ENCODE results near the gene RITA1.

The RITA1 gene

GRCh38 chr12:113189361-113189760 lies 3.8 kb downstream of the RITA1 start:
- Histone ChIP-seq H4K20me1 (ENCODE audit: insufficient read depth, low read length) (no peaks in the 10 kb centered on the region), H3K27ac (ENCODE audit: low read length) (no peak overlapping the region), H3K36me3 (replicated peaks; ENCODE audit: low read depth, low read length) (peaks cover 37% of the 10 kb centered on the region), H3K9me3 (ENCODE audit: insufficient read depth, low read length) (no peaks in the 10 kb centered on the region), H3K4me1 (ENCODE audit: low read length) (peaks cover 14% of the 10 kb centered on the region), H3K79me2 (ENCODE audit: low read length) (peaks cover 31% of the 10 kb centered on the region), H3K9ac (ENCODE audit: low read length) (no peak overlapping the region), H3K4me3 (ENCODE audit: low read length) (no peak overlapping the region), H3K27me3 (ENCODE audit: low read depth, low read length) (no peaks in the 10 kb centered on the region), H2AFZ (ENCODE audit: low read depth, low read length) (no peak overlapping the region), H3K4me2 (ENCODE audit: low read length) (no peak overlapping the region)
- TF ChIP-seq CTCF (IDR thresholded peaks at IDR 0.05; ENCODE audit: low read depth, low read length) (no peak), EZH2phosphoT487 (IDR thresholded peaks at IDR 0.05; ENCODE audit: low read depth) (no peak)

GRCh38 chr12:113190761-113191160 lies 5.2 kb downstream of the RITA1 start:
- Histone ChIP-seq H3K79me2 (ENCODE audit: low read length) (peaks cover 17% of the 10 kb centered on the region), H3K4me3 (ENCODE audit: low read length) (no peak overlapping the region), H3K9ac (ENCODE audit: low read length) (no peak overlapping the region)

GRCh38 chr12:113191227-113191626 lies 5.7 kb downstream of the RITA1 start:
- TF ChIP-seq CTCF (IDR thresholded peaks at IDR 0.05; ENCODE audit: low read depth, low read length), result no peak
- TF ChIP-seq EZH2phosphoT487 (IDR thresholded peaks at IDR 0.05; ENCODE audit: low read depth), result no peak
- Histone ChIP-seq H3K79me2 (ENCODE audit: low read length) (peaks cover 12% of the 10 kb centered on the region), H3K4me1 (ENCODE audit: low read length) (peaks cover 13% of the 10 kb centered on the region), H3K27me3 (ENCODE audit: low read depth, low read length) (no peaks in the 10 kb centered on the region), H3K27ac (ENCODE audit: low read length) (no peak overlapping the region), H4K20me1 (ENCODE audit: insufficient read depth, low read length) (no peaks in the 10 kb centered on the region), H3K9me3 (ENCODE audit: insufficient read depth, low read length) (no peaks in the 10 kb centered on the region), H3K9ac (ENCODE audit: low read length) (no peak overlapping the region), H3K4me3 (ENCODE audit: low read length) (no peak overlapping the region), H2AFZ (ENCODE audit: low read depth, low read length) (no peak overlapping the region), H3K36me3 (replicated peaks; ENCODE audit: low read depth, low read length) (peaks cover 37% of the 10 kb centered on the region), H3K4me2 (ENCODE audit: low read length) (no peak overlapping the region)

More at GRCh38 chr12:113190761-113191160, 5.2 kb downstream of the RITA1 start:
- H3K4me2 ChIP-seq (ENCODE audit: low read length), result no peak overlapping the region
- H3K9me3 ChIP-seq (ENCODE audit: insufficient read depth, low read length), result no peaks in the 10 kb centered on the region
- no peaks in the 10 kb centered on the region for H3K27me3 ChIP-seq (ENCODE audit: low read depth, low read length)
- H3K27ac ChIP-seq (ENCODE audit: low read length), result no peak overlapping the region
- peaks cover 37% of the 10 kb centered on the region for H3K36me3 ChIP-seq (replicated peaks; ENCODE audit: low read depth, low read length)
- TF ChIP-seq CTCF (IDR thresholded peaks at IDR 0.05; ENCODE audit: low read depth, low read length), result no peak
- TF ChIP-seq EZH2phosphoT487 (IDR thresholded peaks at IDR 0.05; ENCODE audit: low read depth), result no peak
- H3K4me1 ChIP-seq (ENCODE audit: low read length), result peaks cover 14% of the 10 kb centered on the region
- no peaks in the 10 kb centered on the region for H4K20me1 ChIP-seq (ENCODE audit: insufficient read depth, low read length)
- H2AFZ ChIP-seq (ENCODE audit: low read depth, low read length), result no peak overlapping the region

GRCh38 chr12:113194971-113195391 lies 9.5 kb downstream of the RITA1 start:
- Histone ChIP-seq H3K79me2 (ENCODE audit: low read length) (no peaks in the 10 kb centered on the region), H3K27me3 (ENCODE audit: low read depth, low read length) (no peaks in the 10 kb centered on the region), H3K4me2 (ENCODE audit: low read length) (no peak overlapping the region), H3K27ac (ENCODE audit: low read length) (no peak overlapping the region), H3K36me3 (replicated peaks; ENCODE audit: low read depth, low read length) (peaks cover 21% of the 10 kb centered on the region), H3K9me3 (ENCODE audit: insufficient read depth, low read length) (no peaks in the 10 kb centered on the region), H3K4me1 (ENCODE audit: low read length) (peaks cover 5% of the 10 kb centered on the region), H3K4me3 (ENCODE audit: low read length) (no peak overlapping the region), H3K9ac (ENCODE audit: low read length) (no peak overlapping the region), H4K20me1 (ENCODE audit: insufficient read depth, low read length) (no peaks in the 10 kb centered on the region), H2AFZ (ENCODE audit: low read depth, low read length) (no peak overlapping the region)
- TF ChIP-seq CTCF (IDR thresholded peaks at IDR 0.05; ENCODE audit: low read depth, low read length), result no peak
- no peak for TF ChIP-seq EZH2phosphoT487 (IDR thresholded peaks at IDR 0.05; ENCODE audit: low read depth)

Data from OCI-LY3 (cell line).